H1 (cell line): ENCODE measurements around the gene TBC1D22A. TPM values are rescaled to one million over a fixed set of nuclear protein-coding genes. Genes with fewer than 3 reads are reported as not detected.
A peak's percentile ranks its signal among the peaks of the same experiment; 100 is the strongest.

ENCODE experiments used
- CTCF ChIA-PET: fragments of 300-600 bp; sonication (Branson Sonifier 250); formaldehyde crosslinking; loops from one replicate; lab custom pipeline; 2021; ENCODE audit not compliant: partially characterized antibody; lab: Charles Lee
- POLR2A ChIA-PET: fragments of 300-600 bp; sonication (Branson Sonifier 250); formaldehyde crosslinking; loops from one replicate; lab custom pipeline; 2021; ENCODE audit warnings: inconsistent platforms; ENCODE audit not compliant: partially characterized antibody; lab: Charles Lee
- DNase-seq, 2 experiments: peaks; one replicate each; pipeline versions ENCODE4 v3.0.0 to v3.0.0-alpha.2; 2010 to 2022; ENCODE audit warnings: low spot score in 2 of 2, low read depth in 1 of 2, mixed read lengths in 1 of 2
- FAIRE-seq: peaks from 2 replicates; lab custom pipeline; 2011; peaks lifted over from hg19 to GRCh38; lab: Jason Lieb, UNC
- H2AFZ ChIP-seq: 2 replicates; pipeline ENCODE4 v1.8.1; 2012; ENCODE audit warnings: low read length, inconsistent platforms
- H2AK5ac ChIP-seq: 2 replicates; pipeline ENCODE4 v1.6.1; 2013; ENCODE audit warnings: low read depth, low read length
- H2BK120ac ChIP-seq: replicated peaks from 2 replicates; pipeline ENCODE3; 2013; ENCODE audit warnings: low read depth, low read length, inconsistent platforms
- H2BK12ac ChIP-seq: 2 replicates; pipeline ENCODE4 v1.6.1; 2013; ENCODE audit warnings: low read depth, low read length
- H2BK15ac ChIP-seq: 2 replicates; pipeline ENCODE4 v1.6.1; 2013; ENCODE audit warnings: low read length
- H2BK20ac ChIP-seq: 2 replicates; pipeline ENCODE4 v1.6.1; 2013; ENCODE audit warnings: low read length
- H2BK5ac ChIP-seq: 2 replicates; pipeline ENCODE4 v1.6.1; 2013; ENCODE audit warnings: low read depth, low read length
- H3K14ac ChIP-seq: 2 replicates; pipeline ENCODE4 v1.6.1; 2013; ENCODE audit warnings: inconsistent platforms; ENCODE audit not compliant: insufficient read length
- H3K18ac ChIP-seq: 2 replicates; pipeline ENCODE4 v1.6.1; 2013; ENCODE audit warnings: low read length; ENCODE audit errors: extremely low read depth
- H3K23ac ChIP-seq: 2 replicates; pipeline ENCODE4 v1.6.1; 2013; ENCODE audit warnings: inconsistent platforms; ENCODE audit not compliant: insufficient read length
- H3K23me2 ChIP-seq: 2 replicates; pipeline ENCODE4 v1.6.1; 2013; ENCODE audit warnings: low read depth, low read length
- H3K27ac ChIP-seq: 2 replicates; pipeline ENCODE4 v1.6.1; 2011; ENCODE audit warnings: low read depth, low read length, inconsistent platforms
- H3K27me3 ChIP-seq, 4 experiments: replicated peaks in 1 of 4; 1 replicate in 1 of 4; 2 replicates in 3 of 4; pipeline versions ENCODE4 v1.6.1 to v1.8.1; 2011 to 2013; ENCODE audit warnings: low read length in 3 of 4, mild to moderate bottlenecking in 3 of 4, inconsistent platforms in 2 of 4, mixed read lengths in 2 of 4, moderate library complexity in 1 of 4; ENCODE audit not compliant: control insufficient read depth in 3 of 4, insufficient read depth in 3 of 4; ENCODE audit errors: extremely low read depth in 1 of 4
- H3K36me3 ChIP-seq, 4 experiments: 2 replicates each; pipeline versions ENCODE4 v1.6.1 to v1.8.1; 2011 to 2013; ENCODE audit warnings: mild to moderate bottlenecking in 4 of 4, low read length in 3 of 4, moderate library complexity in 2 of 4, control low read depth in 1 of 4, inconsistent platforms in 1 of 4; ENCODE audit not compliant: insufficient read depth in 4 of 4, control insufficient read depth in 2 of 4
- H3K4ac ChIP-seq: replicated peaks from 2 replicates; pipeline ENCODE3; 2013; ENCODE audit warnings: low read length, low read depth, mixed read lengths, inconsistent platforms; ENCODE audit not compliant: insufficient read length
- H3K4me1 ChIP-seq, 4 experiments: replicated peaks in 1 of 4; 1 replicate in 1 of 4; 2 replicates in 3 of 4; pipeline versions ENCODE4 v1.6.1 to v1.8.1; 2011 to 2013; ENCODE audit warnings: low read length in 3 of 4, inconsistent platforms in 2 of 4, mixed read lengths in 1 of 4; ENCODE audit not compliant: insufficient read depth in 4 of 4, control insufficient read depth in 3 of 4
- H3K4me2 ChIP-seq, 2 experiments: 2 replicates each; pipeline versions ENCODE4 v1.6.1 to v1.8.1; 2011 to 2013; ENCODE audit warnings: low read depth in 2 of 2, low read length in 2 of 2, control low read depth in 1 of 2, inconsistent platforms in 1 of 2, mild to moderate bottlenecking in 1 of 2; ENCODE audit not compliant: insufficient read depth in 1 of 2
- H3K4me3 ChIP-seq, 4 experiments: fragments of 200-600, 300-600 bp in 1 of 4; sonication (generic), shearing (Covaris generic), sonication (Bioruptor Twin) in 1 of 4; 2 replicates each; pipeline versions ENCODE4 v1.5.1 to v1.8.1; 2011 to 2016; ENCODE audit warnings: low read length in 4 of 4, low read depth in 3 of 4, control low read depth in 2 of 4, inconsistent platforms in 2 of 4, mild to moderate bottlenecking in 2 of 4, mixed read lengths in 1 of 4, moderate library complexity in 1 of 4; ENCODE audit not compliant: insufficient read depth in 2 of 4; ENCODE audit errors: extremely low read depth in 1 of 4
- H3K56ac ChIP-seq: replicated peaks from 2 replicates; pipeline ENCODE3; 2013; ENCODE audit warnings: low read depth, mild to moderate bottlenecking, mixed read lengths, low read length, inconsistent platforms; ENCODE audit not compliant: insufficient read length
- H3K79me1 ChIP-seq: 2 replicates; pipeline ENCODE4 v1.6.1; 2013; ENCODE audit warnings: low read depth, low read length, control low read depth
- H3K79me2 ChIP-seq, 2 experiments: 2 replicates each; pipeline versions ENCODE4 v1.6.1 to v1.8.1; 2012 to 2013; ENCODE audit warnings: low read length in 2 of 2, mild to moderate bottlenecking in 2 of 2, inconsistent platforms in 1 of 2; ENCODE audit not compliant: insufficient read depth in 2 of 2, control insufficient read depth in 1 of 2
- H3K9ac ChIP-seq, 4 experiments: replicated peaks in 1 of 4; 1 replicate in 1 of 4; 2 replicates in 3 of 4; pipeline versions ENCODE4 v1.6.1 to v1.8.1; 2011 to 2013; ENCODE audit warnings: low read depth in 3 of 4, low read length in 3 of 4, control low read depth in 2 of 4, mild to moderate bottlenecking in 2 of 4, moderate library complexity in 2 of 4, inconsistent platforms in 1 of 4; ENCODE audit errors: extremely low read depth in 1 of 4
- H3K9me3 ChIP-seq, 2 experiments: 2 replicates each; pipeline versions ENCODE4 v1.6.1 to v1.8.1; 2012 to 2013; ENCODE audit warnings: mild to moderate bottlenecking in 2 of 2, moderate library complexity in 2 of 2, control low read depth in 1 of 2, inconsistent platforms in 1 of 2, low read depth in 1 of 2, low read length in 1 of 2, mixed read lengths in 1 of 2; ENCODE audit not compliant: insufficient read depth in 2 of 2
- H4K20me1 ChIP-seq, 2 experiments: replicated peaks in 1 of 2; 2 replicates each; pipeline versions ENCODE3 to v1.8.1; 2011 to 2013; ENCODE audit warnings: inconsistent platforms in 2 of 2, low read length in 2 of 2, mild to moderate bottlenecking in 1 of 2; ENCODE audit not compliant: insufficient read depth in 2 of 2, control insufficient read depth in 1 of 2
- H4K5ac ChIP-seq: 2 replicates; pipeline ENCODE4 v1.6.1; 2013; ENCODE audit warnings: low read length, low read depth, mixed read lengths, inconsistent platforms; ENCODE audit not compliant: insufficient read length
- H4K8ac ChIP-seq: 2 replicates; pipeline ENCODE4 v1.8.0; 2013; ENCODE audit warnings: mild to moderate bottlenecking, moderate library complexity, low read length, inconsistent platforms; ENCODE audit not compliant: insufficient read depth; ENCODE audit errors: extremely low read depth
- H4K91ac ChIP-seq: replicated peaks from 2 replicates; pipeline ENCODE3; 2013; ENCODE audit warnings: low read length, mixed read lengths, inconsistent platforms; ENCODE audit not compliant: insufficient read length
- ASH2L ChIP-seq: fragments of 200-600, 300-600 bp; sonication (generic); IDR thresholded peaks from one replicate; pipeline ENCODE4 v1.7.1; 2017; ENCODE audit warnings: low read length
- EGR1 ChIP-seq: IDR thresholded peaks from 2 replicates; pipeline ENCODE4 v1.6.1; 2011; ENCODE audit warnings: low read depth, low read length, borderline replicate concordance
- KDM1A ChIP-seq: fragments of 200-600, 300-600 bp; sonication (generic); IDR thresholded peaks from 2 replicates; pipeline ENCODE4 v1.7.1; 2016; ENCODE audit warnings: mild to moderate bottlenecking, low read length, borderline replicate concordance
- NRF1 ChIP-seq: IDR thresholded peaks from 2 replicates; pipeline ENCODE4 v1.6.1; 2011; ENCODE audit warnings: mild to moderate bottlenecking, low read depth, low read length, improper control_type of control experiment
- RXRA ChIP-seq: IDR thresholded peaks from 2 replicates; pipeline ENCODE4 v1.6.1; 2011; ENCODE audit warnings: low read depth, mild to moderate bottlenecking, low read length, moderate library complexity; ENCODE audit not compliant: insufficient read depth
- SIRT6 ChIP-seq: IDR thresholded peaks from one replicate; pipeline ENCODE4 v1.7.1; 2012; ENCODE audit warnings: low read length, inconsistent platforms
- TBP ChIP-seq: IDR thresholded peaks from 2 replicates; pipeline ENCODE4 v1.6.1; 2011; ENCODE audit warnings: low read depth, low read length, improper control_type of control experiment
- WGBS, 2 experiments: shearing (Covaris generic) in 1 of 2; methylation state at CpG; one replicate each; pipeline versions ENCODE4 v1.1.6 to v1.1.7; 2013 to 2015; ENCODE audit warnings: low lambda C conversion rate in 2 of 2, mixed read lengths in 2 of 2, inconsistent platforms in 1 of 2, low coverage in 1 of 2, missing lambda C conversion rate in 1 of 2; ENCODE audit not compliant: insufficient replicate concordance in 2 of 2, insufficient coverage in 1 of 2, insufficient read length in 1 of 2; ENCODE audit errors: extremely low coverage in 1 of 2, missing lambda C conversion rate in 1 of 2; 5-methylcytosine and 5-hydroxymethylcytosine counted together
- polyA plus RNA-seq, 7 experiments: library from polyadenylated mRNA; depleted of rRNA in 3 of 7; stranded (reverse) in 5 of 7; unstranded in 2 of 7; fragments of >200 nt in 5 of 7; fragments of 200-250 nt in 2 of 7; gene quantifications; 1 replicate in 5 of 7; 2 replicates in 1 of 7; 4 replicates in 1 of 7; pipeline versions ENCODE4 v1.2.1 to v1.2.3, GENCODE V29; 2011 to 2013; ENCODE audit warnings: missing spikeins in 2 of 7, mixed read lengths in 2 of 7
- total RNA-seq: library from RNA; stranded (reverse); fragmentation: NEBNext Ultra II Directional; extraction: Animal tissue kit (Norgen Biotek cat#: 25700); gene quantifications from 2 replicates; pipeline ENCODE4 v1.2.1, GENCODE V29; 2021
- TF ChIP-seq, protein P1 (sequence below): IDR thresholded peaks from 2 replicates; pipeline ENCODE4 v1.6.1; 2012; ENCODE audit warnings: low read length, inconsistent platforms
- TF ChIP-seq, protein P2 (sequence below): IDR thresholded peaks from 2 replicates; pipeline ENCODE4 v1.6.1; 2011; ENCODE audit warnings: low read length, improper control_type of control experiment

Gene TBC1D22A
- total and polyA plus RNA-seq, 2 of the 8 experiments (the other 6 are each of a cell fraction or from before 2014, with no cell fraction given), result 11.9 to 18.4 TPM

DNA sequence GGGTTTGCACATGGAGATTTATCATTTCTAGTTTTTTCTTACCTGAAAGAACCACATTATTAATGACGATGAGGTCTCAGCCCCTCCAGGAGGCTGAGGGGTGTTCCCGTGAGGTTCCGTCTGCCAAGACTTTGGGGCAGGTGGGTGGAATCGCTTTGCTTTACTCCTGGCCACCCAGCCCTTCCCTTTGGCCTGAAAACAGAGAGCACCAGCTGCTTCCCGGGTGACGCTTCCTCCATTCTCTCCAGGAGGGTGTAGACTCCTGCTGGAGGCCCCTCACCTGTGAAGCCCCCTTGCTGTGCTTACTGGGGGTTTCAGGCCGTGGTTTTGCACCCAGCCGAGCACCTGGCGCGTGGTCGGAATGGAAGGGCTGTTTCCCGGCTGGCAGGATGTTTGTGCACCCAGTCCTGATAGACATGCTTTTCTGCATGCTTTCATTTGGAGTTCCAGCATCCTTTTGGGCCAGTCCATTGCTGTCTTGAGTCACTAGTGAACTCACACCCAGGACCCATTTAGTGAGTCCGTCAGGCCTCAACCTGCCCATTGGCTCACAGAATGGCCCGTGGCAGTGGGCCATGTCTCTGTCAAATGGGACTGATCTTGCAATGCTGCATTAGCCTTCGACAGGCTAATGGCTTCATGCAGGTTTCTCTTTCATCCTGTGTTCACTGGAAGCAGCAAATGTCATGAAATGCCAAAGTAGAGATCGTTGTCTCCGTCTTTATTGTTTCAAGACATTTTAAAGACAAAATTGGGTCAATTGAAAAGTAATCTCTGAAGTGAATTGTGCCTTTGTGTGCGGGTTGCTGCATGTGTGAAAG, 360.8 kb downstream of the TBC1D22A start:
- no peak overlapping the region for H2BK20ac ChIP-seq
- peak overlapping the region; percentile 78; the same call in 1 of the 2 replicates for H3K18ac ChIP-seq
- H3K56ac ChIP-seq, result no peak overlapping the region
- no peak overlapping the region for H3K27ac ChIP-seq
- H3K27me3 ChIP-seq, result no peaks in the 10 kb centered on the region
- 0 out of 2 replicates have a peak overlapping the region, but pooled peaks have one; percentile 9 for H2AK5ac ChIP-seq
- no peak overlapping the region for H3K14ac ChIP-seq
- no peak overlapping the region; the same call in 1 of the 2 replicates for H4K8ac ChIP-seq
- no peak overlapping the region for H4K91ac ChIP-seq
- no peak overlapping the region for H3K4me2 ChIP-seq
- peak overlapping the region; percentile 26 for H4K5ac ChIP-seq
- H2AFZ ChIP-seq, result no peak overlapping the region
- no peak overlapping the region for H3K4me3 ChIP-seq
- peaks cover 0 to 5% of the 10 kb centered on the region in 2 experiments for H4K20me1 ChIP-seq
- POLR2A ChIA-PET, result no interaction called here
- WGBS, 2 experiments, result 90% methylated on average over 18 of the region's 18 CpGs; no CpG with 5 or more reads in 1 of the 2 experiments
- H2BK120ac ChIP-seq, result no peak overlapping the region
- DNase-seq (no peak), FAIRE-seq (no peak)
- peak overlapping the region; percentile 60 for H2BK5ac ChIP-seq
- H3K9me3 ChIP-seq, result no peaks in the 10 kb centered on the region
- H2BK15ac ChIP-seq, result no peak overlapping the region
- H3K4ac ChIP-seq, result no peak overlapping the region
- no peaks in the 10 kb centered on the region for H3K79me1 ChIP-seq
- peak overlapping the region; percentile 60 for H2BK12ac ChIP-seq
- no peak overlapping the region for H3K23ac ChIP-seq
- peaks cover 0 to 9% (median 4%) of the 10 kb centered on the region in 4 experiments; a peak in 5 of 7 replicates for H3K4me1 ChIP-seq
- no peaks in the 10 kb centered on the region for H3K79me2 ChIP-seq
- CTCF ChIA-PET, result interaction anchor here (1.0 kb wide), 1 partner anchor 24 kb away, joined by 4 read pairs; no protein-coding TSS in a partner anchor
- H3K23me2 ChIP-seq, result no peaks in the 10 kb centered on the region
- no peak overlapping the region for H3K9ac ChIP-seq
- H3K36me3 ChIP-seq, result no peaks in the 10 kb centered on the region
- TF ChIP-seq, protein P1, sequence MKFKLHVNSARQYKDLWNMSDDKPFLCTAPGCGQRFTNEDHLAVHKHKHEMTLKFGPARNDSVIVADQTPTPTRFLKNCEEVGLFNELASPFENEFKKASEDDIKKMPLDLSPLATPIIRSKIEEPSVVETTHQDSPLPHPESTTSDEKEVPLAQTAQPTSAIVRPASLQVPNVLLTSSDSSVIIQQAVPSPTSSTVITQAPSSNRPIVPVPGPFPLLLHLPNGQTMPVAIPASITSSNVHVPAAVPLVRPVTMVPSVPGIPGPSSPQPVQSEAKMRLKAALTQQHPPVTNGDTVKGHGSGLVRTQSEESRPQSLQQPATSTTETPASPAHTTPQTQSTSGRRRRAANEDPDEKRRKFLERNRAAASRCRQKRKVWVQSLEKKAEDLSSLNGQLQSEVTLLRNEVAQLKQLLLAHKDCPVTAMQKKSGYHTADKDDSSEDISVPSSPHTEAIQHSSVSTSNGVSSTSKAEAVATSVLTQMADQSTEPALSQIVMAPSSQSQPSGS, result no peak
- TF ChIP-seq, protein P2, sequence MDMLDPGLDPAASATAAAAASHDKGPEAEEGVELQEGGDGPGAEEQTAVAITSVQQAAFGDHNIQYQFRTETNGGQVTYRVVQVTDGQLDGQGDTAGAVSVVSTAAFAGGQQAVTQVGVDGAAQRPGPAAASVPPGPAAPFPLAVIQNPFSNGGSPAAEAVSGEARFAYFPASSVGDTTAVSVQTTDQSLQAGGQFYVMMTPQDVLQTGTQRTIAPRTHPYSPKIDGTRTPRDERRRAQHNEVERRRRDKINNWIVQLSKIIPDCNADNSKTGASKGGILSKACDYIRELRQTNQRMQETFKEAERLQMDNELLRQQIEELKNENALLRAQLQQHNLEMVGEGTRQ, result no peak
- TF ChIP-seq KDM1A (no peak), TBP (no peak), SIRT6 (no peak), RXRA (no peak), EGR1 (no peak), NRF1 (no peak), ASH2L (no peak)
